KMS-11 (cell line): ENCODE results near the gene DRC1.
"Not testable (repeated sequence)": the region's sequence is repeated elsewhere in the genome, so short reads cannot be mapped to it uniquely, and the experiment has no call there.

Experiments
- H2AFZ ChIP-seq: fragments of 200-600 bp; sonication (generic); 2 replicates; pipeline ENCODE4 v1.6.1; 2016; ENCODE audit warnings: antibody characterized with exemption, mixed run types, low read depth
- H3K27ac ChIP-seq: fragments of 200-600 bp; sonication (generic); 2 replicates; pipeline ENCODE4 v1.6.1; 2016; ENCODE audit warnings: mild to moderate bottlenecking, mixed run types
- H3K27me3 ChIP-seq: fragments of 200-600 bp; sonication (generic); 2 replicates; pipeline ENCODE4 v1.6.1; 2017; ENCODE audit warnings: mild to moderate bottlenecking, low read depth, mixed run types, moderate library complexity; ENCODE audit not compliant: insufficient read depth
- H3K36me3 ChIP-seq: fragments of 200-600 bp; sonication (generic); 2 replicates; pipeline ENCODE4 v1.6.1; 2017; ENCODE audit warnings: mild to moderate bottlenecking, mixed run types; ENCODE audit not compliant: insufficient read depth
- H3K4me1 ChIP-seq: fragments of 200-600 bp; sonication (generic); 2 replicates; pipeline ENCODE4 v1.6.1; 2016; ENCODE audit warnings: mild to moderate bottlenecking, low read depth, mixed run types; ENCODE audit not compliant: poor library complexity, severe bottlenecking
- H3K4me2 ChIP-seq: fragments of 200-600 bp; sonication (generic); 2 replicates; pipeline ENCODE4 v1.7.0; 2016; ENCODE audit warnings: mild to moderate bottlenecking, mixed run types
- H3K4me3 ChIP-seq: fragments of 200-600 bp; sonication (generic); IDR thresholded peaks from 2 replicates; pipeline ENCODE4 v1.6.1; 2017; ENCODE audit warnings: low read depth, low read length, mixed read lengths; ENCODE audit not compliant: insufficient read depth
- H3K79me2 ChIP-seq: fragments of 200-600 bp; sonication (generic); 2 replicates; pipeline ENCODE4 v1.6.1; 2016; ENCODE audit warnings: low read depth, mixed run types; ENCODE audit not compliant: insufficient read depth
- H3K9ac ChIP-seq: fragments of 200-600 bp; sonication (generic); 2 replicates; pipeline ENCODE4 v1.6.1; 2016; ENCODE audit warnings: mild to moderate bottlenecking, mixed run types
- H4K20me1 ChIP-seq: fragments of 200-600 bp; sonication (generic); 2 replicates; pipeline ENCODE4 v1.6.1; 2016; ENCODE audit warnings: mild to moderate bottlenecking, mixed run types; ENCODE audit not compliant: insufficient read depth
- CTCF ChIP-seq: fragments of 200-600 bp; sonication (generic); conservative IDR thresholded peaks from 2 replicates; pipeline ENCODE4 v1.6.1; 2017; ENCODE audit warnings: low read depth, mild to moderate bottlenecking, antibody characterized with exemption, low read length, moderate library complexity, mixed read lengths

Gene DRC1

GRCh38 chr2:26401739-26402541, at the start of gene DRC1:
DRC1 (plus strand) TSS chr2:26401920; CDS start chr2:26401990, 70 bp downstream.
- Histone ChIP-seq H3K9ac (no peak within 1 kb of the TSS), H3K27ac (no peak within 1 kb of the TSS), H3K27me3 (no peaks in the 10 kb centered on the region), H4K20me1 (no peaks in the 10 kb centered on the region), H3K36me3 (no peaks in the 10 kb centered on the region), H3K4me3 (no peak within 1 kb of the TSS), H3K79me2 (no peaks in the 10 kb centered on the region), H3K4me1 (peaks cover 23% of the 10 kb centered on the region), H2AFZ (no peak within 1 kb of the TSS), H3K4me2 (no peak within 1 kb of the TSS)
- no peak for TF ChIP-seq CTCF

GRCh38 chr2:26352892-26353291, 48.8 kb upstream of the DRC1 start:
- H4K20me1 ChIP-seq, result peaks cover 14% of the 10 kb centered on the region; the same call in 1 of the 2 replicates
- peaks cover 99% of the 10 kb centered on the region for H3K79me2 ChIP-seq
- TF ChIP-seq CTCF, result no peak
- no peak overlapping the region for H3K4me3 ChIP-seq
- H3K4me2 ChIP-seq, result no peak overlapping the region
- peaks cover 9% of the 10 kb centered on the region for H3K4me1 ChIP-seq
- H3K36me3 ChIP-seq, result peaks cover 4% of the 10 kb centered on the region; the same call in 1 of the 2 replicates
- no peaks in the 10 kb centered on the region for H3K27me3 ChIP-seq
- no peak overlapping the region for H3K9ac ChIP-seq
- H3K27ac ChIP-seq, result no peak overlapping the region
- H2AFZ ChIP-seq, result no peak overlapping the region

GRCh38 chr2:26354469-26354868, 47.3 kb upstream of the DRC1 start:
- not testable (repeated sequence) for H3K27me3 ChIP-seq, H3K4me1 ChIP-seq, H3K4me2 ChIP-seq, H2AFZ ChIP-seq, H3K4me3 ChIP-seq, H3K27ac ChIP-seq, H3K36me3 ChIP-seq, H3K9ac ChIP-seq
- H4K20me1 ChIP-seq, result peaks cover 14% of the 10 kb centered on the region; the same call in 1 of the 2 replicates
- peaks cover 99% of the 10 kb centered on the region for H3K79me2 ChIP-seq

GRCh38 chr2:26355038-26355995, 46.4 kb upstream of the DRC1 start:
- no peak overlapping the region for H3K9ac ChIP-seq
- no peak overlapping the region for H3K4me2 ChIP-seq
- H3K36me3 ChIP-seq, result peaks cover under 1% of the 10 kb centered on the region; the same call in 1 of the 2 replicates
- no peaks in the 10 kb centered on the region for H3K27me3 ChIP-seq
- H3K4me1 ChIP-seq, result peaks cover 9% of the 10 kb centered on the region
- peaks cover 99% of the 10 kb centered on the region for H3K79me2 ChIP-seq
- H3K27ac ChIP-seq, result no peak overlapping the region
- H4K20me1 ChIP-seq, result peaks cover 12% of the 10 kb centered on the region; the same call in 1 of the 2 replicates
- no peak overlapping the region for H3K4me3 ChIP-seq
- no peak overlapping the region for H2AFZ ChIP-seq
- TF ChIP-seq CTCF, result no peak
